Articular chondrocyte of knee joint (primary cell): Measurements from ENCODE around the gene DCAF10. TPM values are rescaled to one million over a fixed set of nuclear protein-coding genes. Genes with fewer than 3 reads are reported as not detected.

Experiments
- total RNA-seq: library from RNA; depleted of rRNA; stranded (reverse); fragments of >200 nt; gene quantifications from 2 replicates; pipeline ENCODE4 v1.2.3, GENCODE V29; 2012

Gene DCAF10, protein sequence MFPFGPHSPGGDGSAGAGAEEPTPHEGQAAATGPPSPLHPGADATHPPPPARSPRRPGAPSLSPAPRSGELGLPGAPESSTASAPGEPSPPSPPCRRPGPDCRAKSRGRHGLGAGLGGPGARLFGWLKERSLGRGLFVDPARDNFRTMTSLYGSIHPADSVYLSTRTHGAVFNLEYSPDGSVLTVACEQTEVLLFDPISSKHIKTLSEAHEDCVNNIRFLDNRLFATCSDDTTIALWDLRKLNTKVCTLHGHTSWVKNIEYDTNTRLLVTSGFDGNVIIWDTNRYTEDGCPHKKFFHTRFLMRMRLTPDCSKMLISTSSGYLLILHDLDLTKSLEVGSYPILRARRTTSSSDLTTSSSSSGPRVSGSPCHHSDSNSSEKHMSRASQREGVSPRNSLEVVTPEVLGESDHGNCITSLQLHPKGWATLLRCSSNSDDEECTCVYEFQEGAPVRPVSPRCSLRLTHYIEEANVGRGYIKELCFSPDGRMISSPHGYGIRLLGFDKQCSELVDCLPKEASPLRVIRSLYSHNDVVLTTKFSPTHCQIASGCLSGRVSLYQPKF
- total RNA-seq, result 31.9 and 32.5 TPM in 2 replicates

DNA sequence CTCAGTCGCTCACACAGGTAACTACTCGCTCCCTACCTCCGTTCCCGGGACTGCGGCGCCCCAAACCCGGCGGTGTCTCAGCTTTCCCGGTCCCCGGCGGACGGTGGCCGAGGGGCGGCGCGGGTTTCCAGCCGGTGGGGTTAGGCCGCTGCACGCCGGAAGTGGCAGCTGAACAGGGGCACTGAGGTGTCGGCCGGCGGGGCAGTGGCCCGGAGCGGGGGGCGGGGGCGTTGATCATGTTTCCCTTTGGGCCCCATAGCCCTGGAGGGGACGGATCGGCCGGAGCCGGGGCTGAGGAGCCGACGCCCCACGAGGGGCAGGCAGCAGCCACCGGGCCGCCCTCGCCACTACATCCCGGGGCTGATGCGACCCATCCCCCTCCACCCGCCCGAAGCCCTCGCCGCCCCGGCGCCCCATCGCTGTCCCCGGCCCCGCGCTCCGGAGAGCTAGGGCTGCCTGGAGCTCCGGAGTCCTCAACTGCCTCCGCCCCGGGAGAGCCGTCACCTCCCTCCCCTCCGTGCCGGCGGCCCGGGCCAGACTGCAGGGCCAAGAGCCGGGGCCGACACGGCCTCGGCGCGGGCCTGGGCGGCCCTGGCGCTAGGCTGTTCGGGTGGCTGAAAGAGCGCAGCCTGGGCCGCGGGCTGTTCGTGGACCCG lies at the start of gene DCAF10:
DCAF10 (plus strand) TSS at position 167 of the 656 bp plus-strand sequence; CDS start at position 237, 70 bp downstream.

DNA sequence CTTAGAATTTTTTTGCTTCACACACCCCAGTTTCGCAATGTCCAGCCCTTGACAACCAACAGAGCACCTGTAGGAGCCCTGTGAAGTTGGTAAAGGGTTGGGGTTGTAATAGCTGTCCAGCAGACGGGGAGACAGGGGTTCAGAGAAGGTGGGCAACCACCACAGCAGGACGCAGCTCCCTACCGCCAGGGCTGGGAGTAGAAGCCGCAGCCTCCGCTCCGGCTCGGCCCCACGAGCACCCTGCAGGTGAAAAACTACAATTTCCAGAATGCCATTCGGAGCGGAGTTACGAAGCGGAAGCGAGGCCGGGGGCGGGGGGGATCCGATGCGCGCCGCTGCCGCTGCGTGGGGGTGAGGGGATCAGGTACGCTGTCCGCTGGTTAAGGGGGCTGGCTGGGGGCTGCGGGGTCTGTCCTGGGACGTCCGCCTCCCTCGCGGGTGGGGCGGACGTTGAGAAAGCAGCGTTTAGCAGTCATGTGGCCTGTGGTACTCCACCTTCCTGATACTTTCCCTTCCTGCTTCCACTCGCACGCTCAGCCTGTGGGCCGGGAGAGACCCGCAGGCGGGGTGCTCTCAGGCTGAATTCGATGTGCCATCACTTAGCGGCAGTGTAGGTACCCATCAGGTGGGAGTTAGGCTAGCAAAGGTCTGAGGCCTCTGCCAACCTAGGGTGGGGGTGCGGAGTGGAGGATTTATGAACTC lies 47.0 kb upstream of the DCAF10 start, which contains the start of gene TRMT10B:
TRMT10B (plus strand) TSS at position 317 of the 702 bp plus-strand sequence. CDS start 8,127 bp downstream, outside the sequence.

DNA sequence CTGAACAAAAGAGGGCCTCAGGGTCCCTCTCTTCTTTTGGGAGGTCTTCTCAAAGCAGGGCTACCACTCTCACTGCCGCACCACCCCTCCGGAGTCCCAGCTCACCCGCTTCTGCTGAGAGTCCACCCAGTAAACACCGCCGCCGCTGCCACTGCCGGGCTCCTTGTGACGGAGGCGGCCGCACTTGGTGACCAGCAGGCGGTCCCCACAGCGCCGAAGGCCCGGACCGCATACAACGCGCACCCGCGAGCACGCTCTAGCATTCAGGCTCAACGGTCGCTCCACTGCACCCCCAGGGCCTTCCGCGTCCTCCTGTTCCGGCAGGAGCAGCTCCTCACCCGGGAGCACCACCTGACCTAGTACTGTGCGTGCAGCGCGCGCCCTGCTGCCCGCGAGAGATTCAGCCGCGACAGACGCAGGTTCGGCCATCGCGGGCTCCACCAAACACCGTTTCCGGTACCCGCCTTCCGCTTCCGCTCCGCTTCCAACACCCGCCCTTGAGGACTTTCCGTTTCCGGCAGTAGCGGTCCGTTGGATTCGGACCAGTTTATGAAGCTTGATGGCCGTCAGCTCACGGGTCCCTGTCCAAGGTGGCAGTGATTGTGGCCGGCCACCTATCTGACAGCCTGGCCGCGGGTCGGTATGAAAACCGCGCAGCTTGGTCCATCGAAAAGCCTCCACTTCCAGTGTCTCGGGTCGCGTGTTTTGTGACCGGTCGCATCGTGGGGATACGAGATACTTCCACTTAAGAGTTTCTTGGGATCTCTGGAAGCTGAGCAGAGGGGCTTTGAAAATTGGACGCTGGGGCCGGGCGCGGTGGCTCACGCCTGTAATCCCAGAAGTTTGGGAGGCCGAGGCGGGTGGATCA lies 15.7 kb upstream of the DCAF10 start, which contains the start of gene EXOSC3:
EXOSC3 (minus strand) TSS at position 449 of the 868 bp plus-strand sequence; CDS start at position 429, 20 bp downstream.

DNA sequence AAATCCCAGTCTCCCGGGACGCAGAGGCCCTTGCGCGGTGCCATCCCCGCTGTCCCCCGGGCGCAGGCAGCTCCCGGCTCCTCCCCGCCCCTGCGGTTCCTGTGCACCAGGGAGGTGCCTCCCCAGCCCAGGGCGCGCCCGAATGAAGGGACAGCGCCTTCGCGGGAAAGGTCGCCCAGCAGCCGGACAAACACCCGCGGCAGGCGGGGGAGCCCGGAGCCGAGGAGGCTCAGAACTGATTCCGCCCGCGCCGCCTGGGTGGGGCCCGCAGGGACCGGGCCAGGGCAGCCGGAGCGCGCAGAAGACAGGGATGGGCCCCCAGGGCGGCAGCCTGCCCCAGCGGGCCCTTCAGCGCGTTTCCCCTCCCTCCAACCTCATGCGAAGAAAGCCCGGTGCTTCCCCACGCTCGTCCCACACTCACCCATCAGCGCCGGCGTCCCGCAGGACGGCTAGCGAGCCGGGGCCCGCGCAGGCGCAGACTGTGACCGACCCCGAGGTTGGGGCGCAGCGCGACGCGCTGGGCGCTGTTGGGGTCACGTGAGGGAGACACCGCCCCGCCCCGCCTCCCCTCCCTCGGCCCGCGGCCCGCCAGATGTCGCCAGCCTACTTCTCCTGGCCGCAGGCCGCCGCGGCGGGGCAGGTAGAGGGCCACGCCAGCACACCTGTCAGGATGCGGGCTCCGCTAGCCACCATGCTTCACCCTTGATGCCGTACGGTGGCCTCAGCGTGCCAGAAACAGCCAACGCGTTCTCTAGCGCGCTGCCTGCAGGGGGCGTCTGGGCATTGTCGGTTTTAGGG lies 103.2 kb downstream of the DCAF10 start, which contains the start of gene SLC25A51:
SLC25A51 (minus strand) TSS at position 481 of the 798 bp plus-strand sequence. CDS start 15,577 bp downstream, outside the sequence.

Other genes with a start within 250 kb of the DCAF10 start
- 9.0 and 9.4 TPM in 2 replicates for gene FBXO10, start 224.4 kb upstream of the DCAF10 start, total RNA-seq
- gene TOMM5, start 208.2 kb upstream of the DCAF10 start, total RNA-seq, result 91.6 and 92.0 TPM in 2 replicates
- gene FRMPD1, start 149.8 kb upstream of the DCAF10 start, total RNA-seq, result under 0.01 TPM in 1 of 2 replicates, not detected in the other
- 3.7 and 4.8 TPM in 2 replicates for gene TRMT10B, start 47.0 kb upstream of the DCAF10 start, total RNA-seq
- 27.2 and 33.0 TPM in 2 replicates for gene EXOSC3, start 15.7 kb upstream of the DCAF10 start, total RNA-seq
- gene SLC25A51, start 103.3 kb downstream of the DCAF10 start, total RNA-seq, result 73.0 and 83.7 TPM in 2 replicates